ENCODE data around the gene KIF18A. TPM values are rescaled to one million over a fixed set of nuclear protein-coding genes. Genes with fewer than 3 reads are reported as not detected.
"Not testable (repeated sequence)": the region's sequence is repeated elsewhere in the genome, so short reads cannot be mapped to it uniquely, and the experiment has no call there.

The KIF18A gene
- total and polyA plus RNA-seq, 2 of the 13 experiments (the other 11 are each of a cell fraction or from before 2014, with no cell fraction given) = 3.4 to 14.4 TPM

DNA sequence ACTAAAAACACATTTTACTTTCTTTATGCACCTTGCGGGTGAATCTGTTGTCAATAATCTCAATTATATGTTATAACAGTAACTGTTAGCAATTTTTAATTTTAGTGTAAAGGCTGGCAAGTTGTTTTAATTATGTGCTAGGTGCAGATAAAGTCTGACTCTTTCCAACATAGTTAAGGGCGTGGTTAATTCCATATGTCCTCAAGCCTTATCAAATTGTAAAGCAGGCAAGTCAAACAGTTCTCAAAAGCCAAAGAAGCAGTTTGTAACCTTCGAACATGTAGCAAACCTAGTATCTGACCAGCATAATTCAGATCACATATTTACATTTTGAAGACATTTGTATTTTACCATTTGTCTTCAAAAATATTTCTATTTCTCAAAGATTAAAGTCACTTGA lies 29.4 kb upstream of the KIF18A start:
- intact Hi-C loops (cut with micrococcal nuclease; ENCODE audit: unreplicated experiment) (no loop called here), in situ Hi-C loops (cut with HindIII; ENCODE audit: extremely low pct_ligation_motif_present, low pct_unique_long_range_greater_than_20kb) (no loop called here)
- Histone ChIP-seq H2AFZ (ENCODE audit: low read length) (no peak overlapping the region), H4K20me1 (ENCODE audit: insufficient read depth, low read length) (no peaks in the 10 kb centered on the region), H3K36me3 (replicated peaks in 1 of 2; ENCODE audit: control insufficient read depth in 1 of 2, insufficient read depth in 2 of 2, low read length in 2 of 2) (peaks cover 0 to 13% of the 10 kb centered on the region in 2 experiments; a peak in 1 of 5 replicates), H3K4me1 (ENCODE audit: insufficient read depth, low read length) (no peaks in the 10 kb centered on the region), H3K27ac (ENCODE audit: extremely low read length, insufficient read depth, low read length) (no peak overlapping the region), H3K9me3 (ENCODE audit: low read length) (peaks cover 24% of the 10 kb centered on the region), H3K4me2 (ENCODE audit: low read depth, low read length) (no peak overlapping the region), H3K4me3 (replicated peaks in 1 of 3; ENCODE audit: insufficient read depth in 1 of 3, low read depth in 2 of 3, low read length in 3 of 3) (no peak overlapping the region), H3K79me2 (ENCODE audit: insufficient read depth, low read length) (no peaks in the 10 kb centered on the region), H3K9ac (ENCODE audit: insufficient read depth, low read depth, low read length) (no peak overlapping the region), H3K27me3 (ENCODE audit: control insufficient read depth in 1 of 2, insufficient read depth in 2 of 2, low read length in 2 of 2) (no peaks in the 10 kb centered on the region)
- WGBS (ENCODE audit: low lambda C conversion rate) = 97% methylated on average over 3 of the region's 3 CpGs
- ATAC-seq (no peak), FAIRE-seq (no peak), DNase-seq (ENCODE audit: low spot score) (no peak)
- no peak for TF ChIP-seq RXRA (CRISPR knock-in tag; IDR thresholded peaks at IDR 0.05)
- TF ChIP-seq, protein P1, sequence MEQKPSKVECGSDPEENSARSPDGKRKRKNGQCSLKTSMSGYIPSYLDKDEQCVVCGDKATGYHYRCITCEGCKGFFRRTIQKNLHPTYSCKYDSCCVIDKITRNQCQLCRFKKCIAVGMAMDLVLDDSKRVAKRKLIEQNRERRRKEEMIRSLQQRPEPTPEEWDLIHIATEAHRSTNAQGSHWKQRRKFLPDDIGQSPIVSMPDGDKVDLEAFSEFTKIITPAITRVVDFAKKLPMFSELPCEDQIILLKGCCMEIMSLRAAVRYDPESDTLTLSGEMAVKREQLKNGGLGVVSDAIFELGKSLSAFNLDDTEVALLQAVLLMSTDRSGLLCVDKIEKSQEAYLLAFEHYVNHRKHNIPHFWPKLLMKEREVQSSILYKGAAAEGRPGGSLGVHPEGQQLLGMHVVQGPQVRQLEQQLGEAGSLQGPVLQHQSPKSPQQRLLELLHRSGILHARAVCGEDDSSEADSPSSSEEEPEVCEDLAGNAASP (CRISPR knock-in tag; IDR thresholded peaks at IDR 0.05; ENCODE audit: borderline replicate concordance) = no peak
- TF ChIP-seq ZNF124 (CRISPR knock-in tag; IDR thresholded peaks at IDR 0.05) = no peak
- TF ChIP-seq, protein P2, sequence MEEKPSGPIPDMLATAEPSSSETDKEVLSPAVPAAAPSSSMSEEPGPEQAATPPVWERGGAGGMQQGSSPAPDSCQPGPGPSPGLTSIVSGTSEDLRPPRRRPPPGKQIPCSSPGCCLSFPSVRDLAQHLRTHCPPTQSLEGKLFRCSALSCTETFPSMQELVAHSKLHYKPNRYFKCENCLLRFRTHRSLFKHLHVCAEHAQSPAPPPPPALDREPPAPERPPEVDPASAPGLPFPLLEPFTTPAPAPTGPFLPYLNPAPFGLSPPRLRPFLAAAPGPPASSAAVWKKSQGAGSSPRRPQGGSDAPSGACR (CRISPR knock-in tag; IDR thresholded peaks at IDR 0.05) = no peak
- ChIA-PET CTCF (ENCODE audit: low intra/inter-chr PET ratio, low total read pairs) (no interaction called here), POLR2A (no interaction called here)
- BruUV-seq (replicated peaks) = no TSS peak

DNA sequence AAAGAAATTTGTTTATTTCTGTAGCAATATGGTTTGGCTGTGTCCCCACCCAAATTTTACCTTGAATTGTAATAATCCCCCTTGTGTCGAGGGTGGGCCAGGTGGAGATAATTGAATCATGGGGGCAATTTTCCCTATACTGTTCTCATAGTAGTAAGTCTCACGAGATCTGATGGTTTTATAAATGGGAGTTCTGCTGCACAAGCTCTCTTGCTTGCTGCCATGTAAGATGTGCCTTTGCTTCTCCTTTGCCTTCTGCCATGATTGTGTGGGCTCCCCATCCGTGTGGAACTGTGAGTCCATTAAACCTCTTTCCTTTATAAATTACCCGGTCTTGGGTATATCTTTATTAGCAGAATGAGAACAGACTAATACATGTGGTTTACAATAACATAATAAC lies 28.2 kb upstream of the KIF18A start:
- H3K9ac ChIP-seq (ENCODE audit: insufficient read depth, low read depth, low read length); H4K20me1 ChIP-seq (ENCODE audit: insufficient read depth, low read length); FAIRE-seq; ATAC-seq; POLR2A ChIA-PET; CTCF ChIA-PET (ENCODE audit: low intra/inter-chr PET ratio, low total read pairs); H3K27ac ChIP-seq (ENCODE audit: extremely low read length, insufficient read depth, low read length); in situ Hi-C loops (cut with HindIII; ENCODE audit: extremely low pct_ligation_motif_present, low pct_unique_long_range_greater_than_20kb); H2AFZ ChIP-seq (ENCODE audit: low read length); H3K4me2 ChIP-seq (ENCODE audit: low read depth, low read length); intact Hi-C loops (cut with micrococcal nuclease; ENCODE audit: unreplicated experiment); BruUV-seq (replicated peaks); H3K27me3 ChIP-seq (ENCODE audit: control insufficient read depth in 1 of 2, insufficient read depth in 2 of 2, low read length in 2 of 2); H3K79me2 ChIP-seq (ENCODE audit: insufficient read depth, low read length); DNase-seq (ENCODE audit: low spot score); H3K4me3 ChIP-seq (replicated peaks in 1 of 3; ENCODE audit: insufficient read depth in 1 of 3, low read depth in 2 of 3, low read length in 3 of 3); H3K4me1 ChIP-seq (ENCODE audit: insufficient read depth, low read length): not testable (repeated sequence)
- Histone ChIP-seq H3K36me3 (replicated peaks in 1 of 2; ENCODE audit: control insufficient read depth in 1 of 2, insufficient read depth in 2 of 2, low read length in 2 of 2) (peaks cover 0 to 13% of the 10 kb centered on the region in 2 experiments; a peak in 1 of 5 replicates), H3K9me3 (ENCODE audit: low read length) (peaks cover 24% of the 10 kb centered on the region)
- 97% methylated on average over 4 of the region's 4 CpGs for WGBS (ENCODE audit: low lambda C conversion rate)
